SKM-1 treated with dmso at 0.1 percent for 144 hours (cell line): ENCODE measurements around the gene COL28A1.
"Not testable (repeated sequence)": the region's sequence is repeated elsewhere in the genome, so short reads cannot be mapped to it uniquely, and the experiment has no call there.

Experiments
- DNase-seq: peaks from one replicate; lab custom pipeline; 2025; ENCODE audit not compliant: unreplicated experiment; lab: John Stamatoyannopoulos, UW

Gene COL28A1

DNA sequence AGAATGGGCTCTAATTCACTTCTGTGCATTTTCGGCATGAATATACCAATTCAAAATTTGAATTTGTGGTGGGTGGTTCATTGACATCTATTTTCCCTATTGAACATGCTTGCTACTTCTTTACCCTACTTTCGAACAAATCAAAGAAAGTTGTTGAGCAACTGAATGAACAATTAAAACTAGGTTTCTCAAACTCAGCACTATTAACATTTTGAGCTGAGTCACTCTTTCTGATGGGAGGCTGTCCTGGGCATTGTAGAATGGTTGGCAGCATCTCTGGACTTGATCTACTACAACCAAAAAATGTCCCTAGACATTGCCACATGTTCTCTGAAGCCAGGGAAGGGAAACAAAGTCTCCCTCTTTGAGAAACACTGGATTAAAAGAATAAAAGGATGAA lies 116.7 kb downstream of the COL28A1 start:
- DNase-seq: no peak

DNA sequence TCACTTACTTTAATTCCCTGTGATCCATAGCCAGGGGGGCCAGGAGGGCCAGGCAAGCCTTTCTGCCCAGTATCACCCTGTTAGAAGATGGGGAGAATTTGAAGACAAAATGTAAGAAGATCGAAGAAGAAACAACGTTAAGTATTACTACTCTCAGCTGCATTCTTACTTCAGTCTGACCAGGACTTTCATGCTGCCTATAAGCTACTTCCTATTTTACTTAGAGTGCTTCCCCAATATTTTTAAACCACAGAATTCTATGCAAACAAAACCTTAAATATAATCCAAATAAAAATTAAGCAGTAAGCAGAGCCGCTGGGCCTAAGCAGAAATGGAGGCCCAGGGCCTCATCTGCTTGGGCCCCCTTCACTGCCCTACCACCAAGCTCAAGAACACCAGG lies 117.8 kb downstream of the COL28A1 start:
- DNase-seq: peak; percentile 18

DNA sequence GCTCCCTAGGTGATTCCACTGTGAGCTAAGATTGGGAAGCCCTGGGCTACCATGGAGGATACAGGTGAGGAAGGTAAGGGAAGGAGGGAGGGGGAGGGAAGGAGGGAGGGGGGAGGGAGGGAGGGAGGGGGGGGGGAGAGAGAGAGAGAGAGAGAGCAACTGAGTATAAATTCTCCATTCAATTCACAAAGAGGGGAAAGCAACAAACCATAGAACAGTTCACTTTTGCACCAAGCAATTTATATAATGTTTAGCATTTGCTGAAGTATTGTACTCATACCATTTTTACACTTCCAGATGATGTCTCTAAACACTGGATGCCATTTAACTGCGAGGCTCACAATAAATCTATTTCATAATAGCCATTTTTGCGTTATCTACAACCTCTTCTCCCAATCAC lies 118.3 kb downstream of the COL28A1 start:
- DNase-seq: no peak

GRCh38 chr7:7416031-7416858 lies 119.4 kb downstream of the COL28A1 start:
- no peak for DNase-seq

DNA sequence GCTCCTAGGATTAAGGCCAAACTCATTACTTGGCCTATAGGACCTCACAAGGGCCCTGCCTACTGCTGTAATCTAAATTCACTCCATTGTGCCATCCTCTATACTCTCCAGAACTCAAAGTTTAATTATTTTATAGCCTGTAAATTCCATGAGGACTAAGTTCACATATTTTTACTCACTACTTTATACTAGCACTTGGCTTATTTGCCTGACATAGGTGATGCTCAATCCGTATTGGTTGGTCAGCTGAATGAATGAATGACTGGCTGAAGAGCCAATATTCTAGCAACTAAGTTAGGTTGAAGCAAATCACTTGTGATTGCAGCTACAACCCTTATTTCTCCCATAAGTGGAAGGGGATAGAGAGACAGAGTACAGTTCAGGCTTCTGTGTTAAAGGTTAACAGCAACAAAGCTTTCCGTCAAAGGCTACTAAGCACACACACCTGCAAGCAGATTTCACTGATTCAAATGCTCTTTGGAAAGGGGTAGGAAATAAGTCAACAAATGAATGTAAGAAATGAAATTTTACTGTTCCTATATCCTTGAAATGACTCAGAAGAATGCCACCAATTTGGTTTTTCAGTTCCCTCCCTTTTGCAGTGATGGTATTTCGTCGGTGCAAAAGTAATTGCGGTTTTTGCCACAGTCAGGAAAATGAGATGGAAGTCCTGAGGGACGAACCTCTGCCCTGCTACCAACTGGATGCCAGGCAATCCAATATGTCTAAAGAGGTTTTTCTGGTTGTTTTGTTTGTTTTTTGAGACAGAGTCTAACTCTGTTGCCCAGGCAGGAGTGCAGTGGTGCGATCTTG lies 120.7 kb downstream of the COL28A1 start:
- no peak for DNase-seq

GRCh38 chr7:7408001-7408770 lies 127.5 kb downstream of the COL28A1 start:
- DNase-seq: no peak

- DNase-seq: no peak
Observed at GRCh38 chr7:7405461-7405860, 130.2 kb downstream of the COL28A1 start.

DNA sequence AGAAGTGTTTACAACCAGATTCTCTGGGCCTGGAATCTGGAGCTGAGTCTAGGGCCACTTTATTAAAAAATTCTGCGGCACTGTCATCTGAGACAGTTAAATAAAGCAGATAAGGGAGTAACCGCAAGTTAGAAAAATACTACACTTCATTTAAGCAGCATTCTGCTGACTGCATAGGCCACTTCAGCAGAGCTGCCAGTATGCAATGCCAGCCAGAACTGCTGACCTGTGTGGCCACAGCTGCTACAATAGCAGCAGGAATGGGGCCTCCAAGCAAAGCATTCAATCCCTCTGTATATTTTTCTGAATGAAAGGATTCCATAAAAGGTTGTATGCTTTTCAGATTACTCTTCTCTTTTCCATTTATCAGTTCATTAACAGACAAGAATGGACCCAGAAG lies 136.0 kb downstream of the COL28A1 start:
- DNase-seq: no peak

DNA sequence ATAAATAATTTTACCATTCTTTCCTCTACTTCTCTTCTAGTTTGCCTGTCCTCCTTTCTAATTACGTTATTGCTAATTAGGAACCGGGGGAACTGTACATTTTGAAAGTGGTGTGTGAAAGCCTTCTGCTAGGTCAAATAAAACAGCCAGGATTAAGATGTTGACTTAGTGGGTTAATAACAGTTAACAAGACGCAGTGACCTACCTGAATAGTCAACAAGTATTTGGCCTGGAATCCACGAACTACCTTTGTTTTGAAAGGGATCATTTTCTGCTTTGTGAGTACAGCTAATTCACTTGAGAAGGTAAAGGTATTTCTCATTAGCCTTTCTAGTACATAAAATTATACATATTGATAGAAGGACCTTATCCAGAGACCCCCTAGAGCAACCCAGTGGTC lies 139.9 kb downstream of the COL28A1 start:
- DNase-seq: no peak

DNA sequence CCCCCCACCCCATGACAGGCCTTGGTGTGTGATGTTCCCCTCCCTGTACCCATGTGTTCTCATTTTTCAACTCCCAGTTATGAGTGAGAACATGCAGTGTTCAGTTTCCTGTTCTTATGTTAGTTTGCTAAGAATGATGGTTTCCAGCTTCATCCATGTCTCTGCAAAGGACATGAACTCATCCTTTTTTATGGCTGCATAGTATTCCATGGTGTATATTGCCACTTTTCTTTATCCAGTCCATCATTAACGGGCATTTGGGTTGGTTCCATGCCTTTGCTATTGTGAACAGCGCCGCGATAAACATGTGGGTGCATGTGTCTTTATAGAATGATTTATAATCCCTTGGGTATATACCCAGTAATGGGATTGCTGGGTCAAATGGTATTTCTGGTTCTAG lies 147.5 kb downstream of the COL28A1 start:
- not testable (repeated sequence) for DNase-seq

- no peak for DNase-seq
Observed at GRCh38 chr7:7385421-7385820, 150.3 kb downstream of the COL28A1 start.

DNA sequence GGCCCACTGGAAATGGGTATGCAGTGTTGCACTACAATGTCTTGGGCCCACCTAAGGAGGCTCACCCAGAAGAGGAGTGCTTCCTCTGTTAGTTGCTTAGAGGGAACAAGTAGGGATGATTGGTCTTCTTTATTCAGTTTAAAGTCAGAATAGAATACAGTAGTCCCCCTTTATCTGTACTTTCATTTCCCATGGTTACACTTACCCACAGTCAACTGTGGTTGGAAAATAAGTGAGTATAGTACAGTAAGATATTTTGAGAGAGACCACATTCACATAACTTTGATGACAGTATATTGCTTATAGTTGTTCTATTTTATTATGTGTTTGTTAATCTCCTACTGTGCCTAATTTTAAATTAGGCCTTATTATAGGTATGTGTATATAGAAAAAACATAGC lies 151.4 kb downstream of the COL28A1 start:
- DNase-seq: no peak

GRCh38 chr7:7375538-7375937 lies 160.1 kb downstream of the COL28A1 start:
- no peak for DNase-seq

DNA sequence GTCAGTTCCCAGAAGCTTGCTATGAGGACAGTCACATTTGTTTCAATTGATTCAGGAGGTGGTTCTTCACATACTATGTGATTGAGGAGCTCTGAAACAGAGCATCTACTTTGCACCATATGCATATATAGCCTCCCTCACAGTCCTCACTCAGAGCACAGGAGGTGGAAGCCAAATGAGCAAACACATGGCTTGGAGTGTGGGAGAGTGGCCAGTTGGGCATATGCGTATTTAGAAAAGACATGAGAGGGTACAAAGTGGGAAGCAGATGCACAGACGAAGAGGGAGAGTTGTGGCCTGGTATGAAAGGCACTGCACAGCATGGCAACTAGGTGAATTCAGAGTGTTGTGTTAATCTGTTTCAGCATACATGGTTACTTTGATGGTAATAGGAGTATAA lies 165.6 kb downstream of the COL28A1 start:
- no peak for DNase-seq

- no peak for DNase-seq
Observed at GRCh38 chr7:7369134-7369533, 166.5 kb downstream of the COL28A1 start.

DNA sequence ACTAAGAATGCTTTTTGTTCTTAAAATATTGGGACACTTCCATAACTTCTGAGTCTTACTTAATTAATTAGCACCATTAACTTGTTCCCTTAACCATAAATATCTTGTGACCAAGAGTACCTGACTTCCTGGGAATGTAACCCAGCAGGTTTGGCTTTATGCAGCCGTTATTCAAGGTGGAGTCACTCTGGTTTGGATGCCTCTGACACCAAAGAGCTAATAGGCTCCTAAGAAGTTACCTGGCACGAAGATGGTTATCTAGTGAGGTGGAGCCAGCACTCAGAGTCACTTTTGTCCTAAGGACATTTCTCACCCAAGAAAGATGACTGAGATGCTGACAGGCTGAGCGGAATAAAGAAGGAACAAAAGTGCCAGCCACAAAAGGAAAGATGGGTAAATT lies 181.0 kb downstream of the COL28A1 start:
- no peak for DNase-seq

- no peak for DNase-seq
Observed at GRCh38 chr7:7352845-7353244, 182.8 kb downstream of the COL28A1 start.

DNA sequence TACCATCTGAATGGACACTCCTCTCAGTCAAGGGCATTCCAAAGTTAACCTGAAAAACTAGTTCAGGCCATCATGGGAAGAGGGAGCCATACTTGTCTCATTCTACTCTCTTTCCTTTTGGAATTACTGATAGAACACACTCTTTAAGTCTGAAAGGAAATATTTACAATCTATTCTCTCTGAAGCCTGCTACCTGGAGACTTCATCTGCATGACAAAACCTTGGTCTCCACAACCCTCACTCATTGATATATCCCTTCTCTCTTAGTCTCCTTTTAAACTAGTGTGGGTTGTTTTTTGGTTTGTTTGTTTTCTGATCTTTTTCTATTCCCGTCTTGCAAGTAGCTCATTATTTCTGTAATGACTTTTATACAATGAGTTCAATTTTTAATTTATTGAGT lies 183.8 kb downstream of the COL28A1 start:
- no peak for DNase-seq

DNA sequence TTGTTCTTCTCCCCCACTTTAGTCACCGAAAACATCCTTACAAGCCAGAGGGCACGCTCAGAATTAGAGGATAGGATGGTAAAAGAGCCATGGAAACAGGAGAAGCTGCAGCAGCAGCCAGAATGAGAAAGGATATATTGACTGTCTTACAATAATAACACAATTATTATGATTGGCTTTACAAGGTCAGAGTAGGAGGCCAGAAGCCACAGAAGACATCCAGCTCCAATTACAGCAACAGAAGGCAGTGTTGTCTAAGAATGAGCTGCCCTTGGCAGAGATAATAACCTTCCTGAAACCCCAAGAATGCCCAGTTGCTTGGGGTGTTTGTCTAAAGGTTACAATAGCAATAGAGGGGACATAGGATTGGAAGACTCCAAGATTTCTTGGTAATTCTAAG lies 184.5 kb downstream of the COL28A1 start:
- DNase-seq: no peak

- no peak for DNase-seq
Observed at GRCh38 chr7:7349156-7349555, 186.5 kb downstream of the COL28A1 start.

GRCh38 chr7:7347045-7347444 lies 188.6 kb downstream of the COL28A1 start:
- no peak for DNase-seq

GRCh38 chr7:7344583-7344982 lies 191.1 kb downstream of the COL28A1 start:
- no peak for DNase-seq
